GM12874 (cell line): Measurements from ENCODE around the gene PC.

Experiments used
- CTCF ChIP-seq: IDR thresholded peaks from 2 replicates; pipeline ENCODE4 v1.5.1; 2011; ENCODE audit warnings: low read depth, mild to moderate bottlenecking, control low read depth, low read length, moderate library complexity; ENCODE audit not compliant: insufficient read depth

The PC gene

GRCh38 chr11:66843776-66844495 lies 114.2 kb downstream of the PC start:
- TF ChIP-seq CTCF = no peak

GRCh38 chr11:66842896-66843775 lies 115.0 kb downstream of the PC start, which contains the start of gene RCE1:
Gene RCE1, plus strand, starts transcription at chr11:66843441. Its CDS starts 15 bp downstream, at chr11:66843456.
- TF ChIP-seq CTCF = no peak

GRCh38 chr11:66842501-66842895 lies 115.7 kb downstream of the PC start:
- TF ChIP-seq CTCF = no peak

- TF ChIP-seq CTCF = no peak
These were observed 116.3 kb downstream of the PC start for GRCh38 chr11:66841861-66842260.

GRCh38 chr11:66840317-66841091 lies 117.7 kb downstream of the PC start:
- no peak for TF ChIP-seq CTCF

- TF ChIP-seq CTCF = no peak
These were observed 122.3 kb downstream of the PC start for GRCh38 chr11:66835768-66836405.
